ENCODE measurements around the gene ZFP3. TPM values are rescaled to one million over a fixed set of nuclear protein-coding genes. Genes with fewer than 3 reads are reported as not detected.

The ZFP3 gene
- total and polyA plus RNA-seq, 2 of the 4 experiments (the other 2 are of a cell fraction): 0.54 to 0.75 TPM

DNA sequence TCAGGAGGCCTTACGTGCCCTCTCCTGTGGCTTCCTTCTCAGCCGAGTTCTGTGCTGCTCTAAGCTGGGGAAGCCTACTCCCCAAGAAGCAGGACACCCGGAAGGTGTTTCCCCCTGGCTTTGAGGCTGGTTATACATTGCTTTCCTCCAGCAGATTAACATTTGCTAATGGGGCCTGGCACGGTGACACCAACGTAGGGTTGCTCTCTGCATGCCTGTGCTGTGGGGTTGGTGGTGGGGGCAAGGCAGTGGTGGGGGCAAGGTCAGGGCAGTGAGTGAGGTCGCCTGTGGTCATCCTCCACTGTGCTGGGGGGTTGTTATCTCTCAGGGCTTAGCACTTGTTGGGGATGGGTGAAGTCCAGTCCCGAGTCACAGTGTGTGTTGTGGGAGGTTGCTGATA lies 41.8 kb downstream of the ZFP3 start:
- Histone ChIP-seq H2AK9ac (replicated peaks; ENCODE audit: low read depth, low read length, poor library complexity) (no peak overlapping the region), H2AK5ac (ENCODE audit: low read depth, low read length) (no peak overlapping the region), H4K91ac (ENCODE audit: insufficient read depth, low read depth, low read length) (no peak overlapping the region), H3K23ac (ENCODE audit: low read depth, low read length) (no peak overlapping the region), H3K79me1 (ENCODE audit: low read depth in 1 of 2, low read length in 2 of 2) (no peaks in the 10 kb centered on the region), H4K20me1 (ENCODE audit: insufficient read depth, low read length) (no peaks in the 10 kb centered on the region), H3K9me3 (ENCODE audit: control insufficient read depth, insufficient read depth, low read length) (peaks cover 19% of the 10 kb centered on the region), H3K18ac (ENCODE audit: low read depth, low read length) (no peak overlapping the region), H3K56ac (ENCODE audit: extremely low read depth, insufficient read depth, low read length) (no peak overlapping the region), H3K4me2 (ENCODE audit: low read depth, low read length) (no peak overlapping the region), H3K27ac (ENCODE audit: insufficient read depth, low read length) (no peak overlapping the region), H2BK15ac (ENCODE audit: low read depth, low read length) (no peak overlapping the region), H3K9me1 (ENCODE audit: insufficient read depth, low read length) (no peaks in the 10 kb centered on the region), H3K36me3 (ENCODE audit: control insufficient read depth, insufficient read depth, low read length) (no peaks in the 10 kb centered on the region), H2AFZ (replicated peaks; ENCODE audit: low read length, poor library complexity) (no peak overlapping the region), H2BK5ac (ENCODE audit: low read depth, low read length, poor library complexity, severe bottlenecking) (no peak overlapping the region), H2BK120ac (ENCODE audit: low read depth, low read length) (no peak overlapping the region), H2BK20ac (ENCODE audit: low read depth, low read length) (no peak overlapping the region), H3K9ac (ENCODE audit: low read depth, low read length) (no peak overlapping the region), H3K4ac (ENCODE audit: low read depth, low read length) (no peak overlapping the region), H3K14ac (replicated peaks; ENCODE audit: low read depth, low read length) (no peak overlapping the region), H4K5ac (ENCODE audit: low read depth, low read length) (no peak overlapping the region), H3K4me1 (ENCODE audit: control insufficient read depth, insufficient read depth, low read length) (no peaks in the 10 kb centered on the region), H3K4me3 (ENCODE audit: insufficient read depth, low read depth, low read length) (no peak overlapping the region), H4K8ac (ENCODE audit: low read depth in 2 of 2, low read length in 2 of 2) (no peak overlapping the region), H3K27me3 (ENCODE audit: control insufficient read depth, insufficient read depth, low read length) (peaks cover 63% of the 10 kb centered on the region)
- BruUV-seq (replicated peaks): no TSS peak
- dilution Hi-C loops (cut with HindIII; ENCODE audit: low sequenced_read_pairs, unreplicated experiment): no loop called here
- no peak for TF ChIP-seq BHLHE40 (IDR thresholded peaks at IDR 0.05; ENCODE audit: low read depth, low read length)
- TF ChIP-seq, protein P1, sequence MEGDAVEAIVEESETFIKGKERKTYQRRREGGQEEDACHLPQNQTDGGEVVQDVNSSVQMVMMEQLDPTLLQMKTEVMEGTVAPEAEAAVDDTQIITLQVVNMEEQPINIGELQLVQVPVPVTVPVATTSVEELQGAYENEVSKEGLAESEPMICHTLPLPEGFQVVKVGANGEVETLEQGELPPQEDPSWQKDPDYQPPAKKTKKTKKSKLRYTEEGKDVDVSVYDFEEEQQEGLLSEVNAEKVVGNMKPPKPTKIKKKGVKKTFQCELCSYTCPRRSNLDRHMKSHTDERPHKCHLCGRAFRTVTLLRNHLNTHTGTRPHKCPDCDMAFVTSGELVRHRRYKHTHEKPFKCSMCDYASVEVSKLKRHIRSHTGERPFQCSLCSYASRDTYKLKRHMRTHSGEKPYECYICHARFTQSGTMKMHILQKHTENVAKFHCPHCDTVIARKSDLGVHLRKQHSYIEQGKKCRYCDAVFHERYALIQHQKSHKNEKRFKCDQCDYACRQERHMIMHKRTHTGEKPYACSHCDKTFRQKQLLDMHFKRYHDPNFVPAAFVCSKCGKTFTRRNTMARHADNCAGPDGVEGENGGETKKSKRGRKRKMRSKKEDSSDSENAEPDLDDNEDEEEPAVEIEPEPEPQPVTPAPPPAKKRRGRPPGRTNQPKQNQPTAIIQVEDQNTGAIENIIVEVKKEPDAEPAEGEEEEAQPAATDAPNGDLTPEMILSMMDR (conservative IDR thresholded peaks at IDR 0.05; ENCODE audit: low read depth, low read length): no peak
- TF ChIP-seq RCOR1 (IDR thresholded peaks at IDR 0.05; ENCODE audit: insufficient replicate concordance, low read length): no peak
- no peak for TF ChIP-seq CEBPB (IDR thresholded peaks at IDR 0.05; ENCODE audit: low read depth, low read length)
- TF ChIP-seq MAZ (IDR thresholded peaks at IDR 0.05; ENCODE audit: borderline replicate concordance, low read depth, low read length): no peak
- TF ChIP-seq SMC3 (IDR thresholded peaks at IDR 0.05; ENCODE audit: low read depth, low read length): no peak
- no peak for TF ChIP-seq CHD1 (IDR thresholded peaks at IDR 0.05; ENCODE audit: low read depth, low read length)
- TF ChIP-seq NFE2L2 (IDR thresholded peaks at IDR 0.05; ENCODE audit: low read depth, low read length): no peak
- TF ChIP-seq RFX5 (IDR thresholded peaks at IDR 0.05; ENCODE audit: low read depth, low read length): no peak
- TF ChIP-seq MXI1 (IDR thresholded peaks at IDR 0.05; ENCODE audit: borderline replicate concordance, low read depth, low read length): no peak
- no peak for TF ChIP-seq MAFK (IDR thresholded peaks at IDR 0.05; ENCODE audit: low read depth, low read length)
- TF ChIP-seq, protein P2, sequence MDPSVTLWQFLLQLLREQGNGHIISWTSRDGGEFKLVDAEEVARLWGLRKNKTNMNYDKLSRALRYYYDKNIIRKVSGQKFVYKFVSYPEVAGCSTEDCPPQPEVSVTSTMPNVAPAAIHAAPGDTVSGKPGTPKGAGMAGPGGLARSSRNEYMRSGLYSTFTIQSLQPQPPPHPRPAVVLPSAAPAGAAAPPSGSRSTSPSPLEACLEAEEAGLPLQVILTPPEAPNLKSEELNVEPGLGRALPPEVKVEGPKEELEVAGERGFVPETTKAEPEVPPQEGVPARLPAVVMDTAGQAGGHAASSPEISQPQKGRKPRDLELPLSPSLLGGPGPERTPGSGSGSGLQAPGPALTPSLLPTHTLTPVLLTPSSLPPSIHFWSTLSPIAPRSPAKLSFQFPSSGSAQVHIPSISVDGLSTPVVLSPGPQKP (IDR thresholded peaks at IDR 0.05; ENCODE audit: borderline replicate concordance, low read depth, low read length): no peak
- TF ChIP-seq FOS (IDR thresholded peaks at IDR 0.05; ENCODE audit: low read depth, low read length): no peak
- TF ChIP-seq, protein P3, sequence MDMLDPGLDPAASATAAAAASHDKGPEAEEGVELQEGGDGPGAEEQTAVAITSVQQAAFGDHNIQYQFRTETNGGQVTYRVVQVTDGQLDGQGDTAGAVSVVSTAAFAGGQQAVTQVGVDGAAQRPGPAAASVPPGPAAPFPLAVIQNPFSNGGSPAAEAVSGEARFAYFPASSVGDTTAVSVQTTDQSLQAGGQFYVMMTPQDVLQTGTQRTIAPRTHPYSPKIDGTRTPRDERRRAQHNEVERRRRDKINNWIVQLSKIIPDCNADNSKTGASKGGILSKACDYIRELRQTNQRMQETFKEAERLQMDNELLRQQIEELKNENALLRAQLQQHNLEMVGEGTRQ (IDR thresholded peaks at IDR 0.05; ENCODE audit: low read depth, low read length): no peak
- ChIA-PET CTCF (no interaction called here), POLR2A (ENCODE audit: unreplicated experiment) (no interaction called here)
- 69% methylated on average over 4 of the region's 7 CpGs; no CpG with 5 or more reads in 1 of the 2 experiments for WGBS, 2 experiments (ENCODE audit: extremely low coverage in 2 of 2, insufficient read length in 1 of 2)
- ATAC-seq (ENCODE audit: low read depth) (no peak), DNase-seq (no peak)
- in situ Hi-C loops (cut with MboI; ENCODE audit: low sequenced_read_pairs): no loop called here
- intact Hi-C loops (cut with micrococcal nuclease): no loop called here
